ES-I3 (cell line): ENCODE measurements around the gene SKP1.

Experiments
- H3K36me3 ChIP-seq: 2 replicates; pipeline ENCODE4 v1.6.1; 2013; ENCODE audit warnings: mild to moderate bottlenecking, low read length, control low read depth, moderate library complexity; ENCODE audit not compliant: insufficient read depth
- H3K4me1 ChIP-seq: 2 replicates; pipeline ENCODE4 v1.6.1; 2013; ENCODE audit warnings: mild to moderate bottlenecking, control low read depth, low read length; ENCODE audit not compliant: insufficient read depth
- H3K9ac ChIP-seq: 2 replicates; pipeline ENCODE4 v1.6.1; 2013; ENCODE audit warnings: low read depth, mild to moderate bottlenecking, low read length, moderate library complexity
- H3K9me3 ChIP-seq: 2 replicates; pipeline ENCODE4 v1.6.1; 2013; ENCODE audit warnings: mild to moderate bottlenecking, low read length, moderate library complexity; ENCODE audit not compliant: control insufficient read depth, insufficient read depth

Gene SKP1

GRCh38 chr5:134110382-134110781, 66.4 kb downstream of the SKP1 start:
- no peak overlapping the region for H3K9ac ChIP-seq
- H3K9me3 ChIP-seq, result no peaks in the 10 kb centered on the region
- H3K4me1 ChIP-seq, result peaks cover 3% of the 10 kb centered on the region; the same call in 1 of the 2 replicates
- H3K36me3 ChIP-seq, result no peaks in the 10 kb centered on the region

GRCh38 chr5:134107779-134108178, 69.0 kb downstream of the SKP1 start:
- H3K9ac ChIP-seq, result no peak overlapping the region
- peaks cover 1% of the 10 kb centered on the region; the same call in 1 of the 2 replicates for H3K4me1 ChIP-seq
- no peaks in the 10 kb centered on the region for H3K36me3 ChIP-seq
- H3K9me3 ChIP-seq, result no peaks in the 10 kb centered on the region

GRCh38 chr5:134106991-134107701, 69.6 kb downstream of the SKP1 start:
- no peaks in the 10 kb centered on the region for H3K36me3 ChIP-seq
- no peak overlapping the region for H3K9ac ChIP-seq
- H3K4me1 ChIP-seq, result no peaks in the 10 kb centered on the region; the same call in 1 of the 2 replicates
- H3K9me3 ChIP-seq, result no peaks in the 10 kb centered on the region

GRCh38 chr5:134103998-134104654, 72.6 kb downstream of the SKP1 start:
- Histone ChIP-seq H3K9ac (no peak overlapping the region), H3K4me1 (peaks cover 24% of the 10 kb centered on the region), H3K36me3 (no peaks in the 10 kb centered on the region), H3K9me3 (no peaks in the 10 kb centered on the region)

DNA sequence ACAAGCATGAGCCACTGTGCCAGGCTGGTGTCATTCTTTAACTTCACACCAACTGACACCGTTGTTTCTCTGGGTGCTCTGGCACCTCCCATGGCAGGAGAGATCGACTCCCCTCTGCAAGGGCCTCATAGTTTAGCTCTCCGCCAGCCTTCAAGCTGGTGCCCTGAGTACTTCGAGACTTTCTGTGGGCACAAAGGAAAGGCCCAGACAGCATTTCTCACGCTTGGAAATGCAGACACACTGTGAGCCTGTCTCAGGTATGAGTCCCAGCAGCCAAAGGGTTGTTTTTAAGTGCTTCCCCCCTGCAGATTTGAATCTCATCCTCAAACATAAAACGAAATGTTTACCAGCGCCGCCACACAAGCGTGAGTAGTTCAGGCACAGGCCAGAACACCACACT, 73.4 kb downstream of the SKP1 start:
- Histone ChIP-seq H3K9ac (no peak overlapping the region), H3K4me1 (peaks cover 29% of the 10 kb centered on the region), H3K36me3 (no peaks in the 10 kb centered on the region), H3K9me3 (no peaks in the 10 kb centered on the region)

DNA sequence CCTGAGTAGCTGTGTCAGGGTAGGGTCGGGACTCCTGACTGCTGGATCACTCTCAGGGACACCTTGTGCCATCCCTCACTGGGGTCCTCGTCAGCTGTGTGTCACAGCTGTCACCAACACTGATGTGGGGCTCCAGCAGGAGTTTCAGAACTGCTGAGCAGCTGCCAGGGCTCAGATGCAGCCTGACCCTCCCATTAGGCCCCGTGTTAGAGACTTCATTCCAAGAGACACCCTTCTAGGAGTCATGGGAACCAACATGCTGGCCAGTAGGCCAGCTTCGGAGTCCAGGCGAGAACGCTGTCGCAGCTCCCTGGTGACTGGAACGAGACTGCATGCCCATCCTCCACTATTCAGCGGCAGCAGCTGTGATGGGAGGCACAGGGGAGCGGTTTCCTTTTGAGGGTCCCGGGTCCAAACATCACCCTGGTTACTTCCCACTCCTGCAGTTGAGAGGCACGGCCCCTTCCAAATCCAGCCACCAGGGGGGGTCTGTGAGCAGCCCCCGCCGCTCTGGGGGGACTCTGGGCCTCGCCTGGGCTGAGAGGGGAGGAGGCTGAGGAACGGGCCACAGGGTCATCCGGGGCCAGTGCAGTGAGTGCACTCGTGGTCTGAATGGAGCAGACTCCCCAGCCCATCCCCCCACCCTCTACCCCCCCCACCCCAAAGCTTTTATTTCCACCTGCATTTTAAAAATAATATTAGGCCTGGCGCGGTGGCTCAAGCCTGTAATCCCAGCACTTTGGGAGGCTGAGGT, 74.9 kb downstream of the SKP1 start:
- H3K9me3 ChIP-seq, result no peaks in the 10 kb centered on the region

GRCh38 chr5:134100283-134101091, 76.3 kb downstream of the SKP1 start:
- Histone ChIP-seq H3K9ac (no peak overlapping the region), H3K4me1 (peaks cover 35% of the 10 kb centered on the region)

More for the DNA sequence above, 74.9 kb downstream of the SKP1 start:
- H3K4me1 ChIP-seq, result peaks cover 35% of the 10 kb centered on the region
- no peaks in the 10 kb centered on the region for H3K36me3 ChIP-seq
- no peak overlapping the region for H3K9ac ChIP-seq

DNA sequence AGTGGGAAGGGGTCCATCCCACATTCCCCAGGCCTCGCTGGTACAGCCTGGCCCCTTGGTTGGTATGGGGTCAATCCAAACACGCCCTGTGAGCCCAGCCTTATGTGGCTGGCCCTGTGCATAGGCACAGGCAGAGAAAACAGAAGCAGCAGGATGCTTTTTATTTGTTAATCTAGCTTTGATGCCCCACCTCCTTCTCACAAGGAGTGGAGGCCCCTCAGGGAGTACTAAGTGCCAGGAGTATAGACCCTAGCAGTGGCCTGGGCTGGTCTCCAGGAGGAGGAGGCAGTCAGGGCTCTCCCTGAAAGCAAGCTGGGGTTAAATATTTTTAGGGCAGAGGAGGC, 76.8 kb downstream of the SKP1 start:
- H3K9me3 ChIP-seq, result no peaks in the 10 kb centered on the region
- H3K36me3 ChIP-seq, result no peaks in the 10 kb centered on the region
- H3K4me1 ChIP-seq, result peaks cover 35% of the 10 kb centered on the region
- no peak overlapping the region for H3K9ac ChIP-seq

More at GRCh38 chr5:134100283-134101091, 76.3 kb downstream of the SKP1 start:
- Histone ChIP-seq H3K9me3 (no peaks in the 10 kb centered on the region), H3K36me3 (no peaks in the 10 kb centered on the region)

GRCh38 chr5:134099288-134099872, 77.4 kb downstream of the SKP1 start:
- Histone ChIP-seq H3K9me3 (no peaks in the 10 kb centered on the region), H3K9ac (no peak overlapping the region), H3K4me1 (peaks cover 35% of the 10 kb centered on the region), H3K36me3 (no peaks in the 10 kb centered on the region)
